ENCODE results near the gene CHD3.

CHD3 gene

DNA sequence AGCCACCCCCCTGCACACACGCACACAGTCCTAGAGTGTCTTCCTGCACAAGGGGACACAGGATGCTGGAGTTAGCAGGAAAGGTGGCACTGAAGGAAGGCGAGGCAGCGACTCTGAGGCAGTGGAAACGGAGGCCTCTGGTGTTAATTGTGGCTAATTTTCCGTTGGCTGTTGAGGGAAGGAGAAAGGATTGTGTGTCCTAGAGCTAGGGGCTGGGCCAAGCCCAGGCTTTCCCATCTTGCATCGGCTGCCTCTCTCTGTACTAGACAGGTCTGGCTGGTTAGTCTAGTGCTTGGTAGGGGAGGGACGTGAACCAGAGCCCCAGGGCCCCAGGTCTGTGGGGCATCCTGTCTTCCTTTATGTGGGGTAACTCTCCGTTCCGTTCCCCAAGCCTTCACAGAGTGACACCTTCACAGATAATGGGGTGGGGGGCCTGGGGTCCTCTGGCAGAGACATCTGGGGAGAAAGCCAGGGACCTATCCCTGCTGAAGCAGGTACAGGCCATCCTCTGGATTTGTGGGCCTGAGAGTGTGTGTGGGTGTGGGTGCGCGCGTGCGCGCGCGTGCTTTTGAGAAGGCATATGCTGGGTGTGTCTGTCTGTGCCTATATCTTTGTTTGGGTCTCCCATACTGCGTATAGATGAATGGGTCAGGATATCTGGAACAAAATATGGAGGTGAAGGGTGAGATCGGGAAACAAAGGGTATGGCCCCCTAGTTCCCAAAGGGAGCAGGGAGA is at the start of gene CHD3:
Gene CHD3 (plus strand): TSS at position 606 of the 737 bp plus-strand sequence. CDS start 212 bp downstream, outside the sequence.
- peak within 1 kb of the TSS; percentile 85; the same call in 1 of the 2 replicates for H3K4me3 ChIP-seq (ENCODE audit: low read length)
- no peak for TF ChIP-seq ZNF274 (IDR thresholded peaks at IDR 0.05; ENCODE audit: low read depth, low read length)

DNA sequence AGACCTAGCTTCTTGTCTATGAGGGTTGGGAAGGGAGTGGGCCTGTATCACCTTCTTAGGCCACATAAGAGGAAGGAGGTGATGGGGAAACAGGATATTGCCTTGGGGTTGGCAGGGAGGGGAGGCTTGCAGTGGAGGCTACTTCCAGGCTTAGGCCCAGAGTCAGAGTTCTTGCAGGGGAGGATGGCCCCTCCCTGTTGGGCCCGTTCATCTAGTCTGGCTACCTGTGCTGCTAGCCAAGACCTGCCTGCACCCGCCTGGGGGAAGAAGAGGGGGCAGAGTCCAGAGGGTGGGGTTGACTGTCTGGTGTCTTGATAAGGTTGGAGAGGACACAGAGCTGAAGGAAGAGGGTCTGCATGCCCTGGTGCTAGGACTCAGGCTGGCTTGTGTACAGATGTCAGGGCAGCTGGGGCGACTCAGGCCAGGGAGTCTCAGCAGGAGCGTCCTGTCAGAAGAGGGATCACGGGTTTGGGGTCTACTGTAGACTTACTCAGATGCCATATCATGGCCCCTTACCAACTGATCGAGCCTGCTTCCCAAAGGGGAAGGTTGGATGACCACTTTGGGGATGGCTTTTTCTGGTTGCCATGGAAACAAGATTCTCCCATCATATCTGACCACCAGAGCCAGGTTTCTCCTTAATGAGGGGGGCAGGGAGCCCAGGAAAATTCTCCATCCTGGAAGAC is 49.3 kb upstream of the CHD3 start:
- no peak overlapping the region for H3K4me3 ChIP-seq (ENCODE audit: low read length)
- TF ChIP-seq ZNF274 (IDR thresholded peaks at IDR 0.05; ENCODE audit: low read depth, low read length) = no peak

DNA sequence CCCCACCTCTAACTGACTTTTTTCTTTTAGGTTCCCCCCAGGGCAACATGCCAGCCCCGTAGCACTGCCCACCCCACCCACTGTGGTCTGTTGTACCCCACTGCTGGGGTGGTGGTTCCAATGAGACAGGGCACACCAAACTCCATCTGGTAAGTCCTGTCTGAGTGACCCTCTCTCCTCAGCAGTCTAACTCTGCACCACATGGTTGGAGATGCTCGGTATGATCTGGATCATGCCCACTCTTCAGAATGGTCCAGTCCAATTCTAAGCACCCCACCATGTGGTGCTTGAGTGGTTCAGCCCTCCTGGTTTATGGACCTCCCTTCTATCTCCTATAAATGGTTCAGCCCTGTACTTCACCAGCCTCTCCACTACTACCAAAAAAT is 48.7 kb upstream of the CHD3 start:
- H3K4me3 ChIP-seq (ENCODE audit: low read length) = no peak overlapping the region
- no peak for TF ChIP-seq ZNF274 (IDR thresholded peaks at IDR 0.05; ENCODE audit: low read depth, low read length)

GRCh38 chr17:7840441-7840840 is 48.1 kb upstream of the CHD3 start:
- no peak overlapping the region for H3K4me3 ChIP-seq (ENCODE audit: low read length)
- TF ChIP-seq ZNF274 (IDR thresholded peaks at IDR 0.05; ENCODE audit: low read depth, low read length) = no peak

DNA sequence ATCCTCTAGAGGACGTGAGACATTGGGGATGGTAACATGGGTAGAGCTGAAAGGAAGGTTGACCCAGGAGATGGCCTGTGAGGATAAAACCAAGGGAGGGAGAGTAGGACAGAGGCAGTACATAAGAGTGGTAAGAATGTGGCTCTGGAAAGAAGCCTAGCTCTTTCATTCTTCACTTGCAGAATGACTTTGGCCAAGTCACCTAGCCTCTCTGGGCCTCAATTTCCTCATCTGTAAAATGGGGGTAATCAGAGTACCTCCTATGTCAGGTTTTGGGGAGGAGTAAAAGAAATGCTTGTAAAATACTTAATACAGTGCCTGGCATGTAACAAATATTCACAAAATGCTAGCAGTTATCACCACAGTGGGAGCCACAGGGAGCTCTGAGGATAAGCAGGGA is 47.7 kb upstream of the CHD3 start:
- peak overlapping the region; percentile 70; the same call in 1 of the 2 replicates for H3K4me3 ChIP-seq (ENCODE audit: low read length)
- no peak for TF ChIP-seq ZNF274 (IDR thresholded peaks at IDR 0.05; ENCODE audit: low read depth, low read length)

DNA sequence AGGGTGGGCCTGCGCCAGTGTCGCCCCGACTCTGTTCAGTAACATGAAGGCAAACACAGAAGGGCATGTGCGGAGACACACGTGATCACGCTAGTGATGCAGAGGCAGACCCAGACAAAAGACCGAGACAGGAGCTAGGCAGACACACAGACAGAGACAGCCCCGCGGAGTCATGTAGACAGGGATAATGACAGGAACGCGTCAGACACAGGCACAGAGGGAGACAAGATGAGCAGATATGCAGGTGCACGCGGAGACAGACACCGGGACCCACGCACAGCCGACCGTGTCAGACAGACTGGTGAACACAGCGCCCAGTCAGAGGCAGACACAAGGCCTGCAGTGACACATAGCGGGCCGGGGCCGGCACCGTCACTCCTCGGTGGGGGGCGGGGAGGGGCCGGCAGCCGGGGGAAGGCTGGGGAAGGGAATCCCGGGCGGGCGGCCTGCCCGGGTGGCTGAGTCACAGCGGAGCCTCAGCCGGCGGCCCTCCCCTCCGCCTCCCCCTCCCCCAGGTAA is 47.1 kb upstream of the CHD3 start:
- peak overlapping the region; percentile 70 for H3K4me3 ChIP-seq (ENCODE audit: low read length)
- no peak for TF ChIP-seq ZNF274 (IDR thresholded peaks at IDR 0.05; ENCODE audit: low read depth, low read length)

DNA sequence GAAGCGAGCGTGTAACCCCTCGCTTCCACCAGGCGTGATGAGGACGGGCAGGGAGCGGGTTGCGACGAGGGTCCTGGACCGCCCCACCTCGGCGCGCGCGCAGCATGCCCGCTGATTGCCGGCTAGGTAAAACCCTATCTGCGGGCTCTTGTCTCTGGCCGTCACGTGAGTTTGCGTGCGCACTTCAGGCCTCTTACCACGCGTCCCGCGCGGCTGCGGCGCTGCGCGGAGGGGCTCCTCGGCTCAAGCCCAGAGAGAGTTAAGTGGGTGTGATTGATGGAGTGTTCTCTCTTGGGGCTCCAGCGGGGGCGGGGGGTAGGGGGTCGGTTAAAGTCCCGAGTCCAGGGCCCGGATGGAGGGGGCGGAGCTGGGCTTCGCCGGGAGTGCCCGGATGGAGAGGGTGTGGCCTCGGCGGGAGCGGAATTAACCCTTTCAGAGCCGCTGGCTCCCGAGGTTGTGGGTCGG is 46.6 kb upstream of the CHD3 start:
- no peak for TF ChIP-seq ZNF274 (IDR thresholded peaks at IDR 0.05; ENCODE audit: low read depth, low read length)
- H3K4me3 ChIP-seq (ENCODE audit: low read length) = peak overlapping the region; percentile 70

- H3K4me3 ChIP-seq (ENCODE audit: low read length) = peak overlapping the region; percentile 70
- no peak for TF ChIP-seq ZNF274 (IDR thresholded peaks at IDR 0.05; ENCODE audit: low read depth, low read length)
Observed at GRCh38 chr17:7842380-7843256, 46.0 kb upstream of the CHD3 start.

GRCh38 chr17:7843257-7843535 is 45.4 kb upstream of the CHD3 start:
- TF ChIP-seq ZNF274 (IDR thresholded peaks at IDR 0.05; ENCODE audit: low read depth, low read length) = no peak
- peak overlapping the region; percentile 70 for H3K4me3 ChIP-seq (ENCODE audit: low read length)

DNA sequence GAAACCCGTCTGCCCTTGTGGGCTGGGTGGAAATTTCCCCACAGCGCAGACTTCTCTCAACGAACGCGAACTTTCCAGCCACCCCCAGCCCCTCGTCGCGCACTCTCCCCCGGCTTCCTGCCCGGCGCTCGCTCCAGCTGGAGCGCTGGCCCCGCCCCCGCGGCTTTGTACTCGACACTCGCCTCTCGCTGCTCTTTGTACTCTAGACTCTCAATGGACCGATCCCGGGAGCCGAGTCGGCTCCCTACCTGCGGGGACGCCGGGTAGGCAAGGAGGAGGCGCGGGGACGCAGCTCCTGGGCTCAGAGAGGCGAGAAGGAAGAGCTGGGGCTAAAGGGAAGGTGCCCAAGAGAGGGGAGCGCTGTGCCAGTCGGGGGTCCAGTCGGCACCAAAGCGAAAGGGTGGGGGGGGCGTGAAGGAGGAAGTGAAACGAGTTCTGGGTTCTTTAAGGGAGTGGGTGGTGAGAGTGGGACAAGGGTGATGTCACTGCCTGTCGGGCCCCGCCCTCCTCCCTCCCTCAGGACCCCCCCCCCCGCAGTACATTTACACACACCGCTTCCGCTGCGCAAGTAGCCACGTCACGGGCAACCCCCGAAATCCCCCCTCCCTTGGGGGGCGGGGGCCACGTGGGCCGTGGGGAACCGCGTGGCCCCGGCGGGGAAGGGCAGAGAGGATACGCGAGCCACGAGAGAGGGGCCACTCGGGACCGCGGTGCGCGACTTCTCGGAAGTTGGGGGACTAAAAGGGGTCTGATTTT is 44.9 kb upstream of the CHD3 start:
- H3K4me3 ChIP-seq (ENCODE audit: low read length) = peak overlapping the region; percentile 88
- no peak for TF ChIP-seq ZNF274 (IDR thresholded peaks at IDR 0.05; ENCODE audit: low read depth, low read length)

- H3K4me3 ChIP-seq (ENCODE audit: low read length) = peak overlapping the region; percentile 88
- no peak for TF ChIP-seq ZNF274 (IDR thresholded peaks at IDR 0.05; ENCODE audit: low read depth, low read length)
Observed at GRCh38 chr17:7844292-7845154, 44.1 kb upstream of the CHD3 start.

- no peak for TF ChIP-seq ZNF274 (IDR thresholded peaks at IDR 0.05; ENCODE audit: low read depth, low read length)
- peak overlapping the region; percentile 88; the same call in 1 of the 2 replicates for H3K4me3 ChIP-seq (ENCODE audit: low read length)
Observed at GRCh38 chr17:7845359-7846062, 43.1 kb upstream of the CHD3 start.

All from GM08714 (cell line).